GM06990 (cell line): ENCODE data around the gene SPIN1.

Experiments used
- DNase-seq: peaks from one replicate; pipeline ENCODE4 v3.0.0-alpha.2; 2011; ENCODE audit not compliant: insufficient read length; ENCODE audit errors: extremely low read depth
- H3K27me3 ChIP-seq: replicated peaks from 2 replicates; pipeline ENCODE4 v1.6.0; 2011; ENCODE audit warnings: low read length; ENCODE audit not compliant: control insufficient read depth, insufficient read depth
- H3K36me3 ChIP-seq: 2 replicates; pipeline ENCODE4 v1.5.1; 2011; ENCODE audit warnings: low read length; ENCODE audit not compliant: control insufficient read depth, insufficient read depth
- H3K4me3 ChIP-seq: replicated peaks from 2 replicates; pipeline ENCODE4 v1.5.1; 2011; ENCODE audit warnings: low read depth, mild to moderate bottlenecking, control low read depth, low read length
- CTCF ChIP-seq: IDR thresholded peaks from 2 replicates; pipeline ENCODE4 v1.5.1; 2011; ENCODE audit warnings: low read length, control low read depth, mild to moderate bottlenecking, inconsistent platforms; ENCODE audit not compliant: insufficient read depth, poor library complexity, severe bottlenecking

Gene SPIN1

GRCh38 chr9:88451160-88451559, 62.9 kb downstream of the SPIN1 start:
- Histone ChIP-seq H3K36me3 (no peaks in the 10 kb centered on the region; the same call in 1 of the 2 replicates), H3K4me3 (no peak overlapping the region), H3K27me3 (no peaks in the 10 kb centered on the region)
- no peak for DNase-seq
- TF ChIP-seq CTCF = no peak

- no peak for TF ChIP-seq CTCF
- H3K27me3 ChIP-seq = no peaks in the 10 kb centered on the region
- H3K36me3 ChIP-seq = no peaks in the 10 kb centered on the region
- DNase-seq = no peak
- no peak overlapping the region for H3K4me3 ChIP-seq
Observed at GRCh38 chr9:88458716-88459465, 70.6 kb downstream of the SPIN1 start.

GRCh38 chr9:88460587-88461332, 72.5 kb downstream of the SPIN1 start:
- H3K27me3 ChIP-seq = no peaks in the 10 kb centered on the region
- no peak overlapping the region for H3K4me3 ChIP-seq
- no peak for TF ChIP-seq CTCF
- H3K36me3 ChIP-seq = no peaks in the 10 kb centered on the region
- no peak for DNase-seq

- TF ChIP-seq CTCF = no peak
- Histone ChIP-seq H3K27me3 (no peaks in the 10 kb centered on the region), H3K4me3 (no peak overlapping the region), H3K36me3 (no peaks in the 10 kb centered on the region)
- no peak for DNase-seq
Observed at GRCh38 chr9:88462191-88462590, 73.9 kb downstream of the SPIN1 start.

- H3K4me3 ChIP-seq = no peak overlapping the region
- no peak for DNase-seq
- TF ChIP-seq CTCF = no peak
- H3K27me3 ChIP-seq = no peaks in the 10 kb centered on the region
- H3K36me3 ChIP-seq = no peaks in the 10 kb centered on the region
Observed at GRCh38 chr9:88464851-88465250, 76.6 kb downstream of the SPIN1 start.
